CD4-positive, alpha-beta T cell treated with Interleukin-6 for 4 hours (primary cell): ENCODE measurements around the gene PCNX2.
"Not testable (repeated sequence)": the region's sequence is repeated elsewhere in the genome, so short reads cannot be mapped to it uniquely, and the experiment has no call there.

Source experiments
- DNase-seq: peaks from one replicate; pipeline ENCODE4 v3.0.0-alpha.2; 2020; ENCODE audit warnings: mixed read lengths

The PCNX2 gene

DNA sequence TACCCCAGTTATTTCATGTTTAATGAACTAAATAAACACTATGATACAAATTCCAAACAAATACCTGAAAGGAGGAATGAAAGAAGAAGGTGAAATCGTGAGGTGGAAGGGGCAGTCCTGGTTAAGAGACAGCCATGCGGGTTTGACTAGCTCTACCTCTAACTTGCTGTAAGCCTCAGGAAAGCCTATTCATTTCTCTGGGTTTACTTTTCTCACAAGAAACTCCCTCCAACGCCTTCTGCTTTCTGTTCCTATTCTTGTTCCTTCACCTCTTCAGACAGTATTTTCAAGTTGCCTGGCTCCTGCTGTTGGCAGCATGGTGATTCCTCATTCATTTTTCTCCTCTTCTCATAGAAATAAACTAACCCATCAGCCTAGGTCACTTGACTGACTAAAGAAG is 252.7 kb downstream of the PCNX2 start:
- DNase-seq, result no peak

- no peak for DNase-seq
These were observed 255.0 kb downstream of the PCNX2 start for GRCh38 chr1:233040494-233040893.

GRCh38 chr1:233038581-233038980 is 256.9 kb downstream of the PCNX2 start:
- DNase-seq, result no peak

DNA sequence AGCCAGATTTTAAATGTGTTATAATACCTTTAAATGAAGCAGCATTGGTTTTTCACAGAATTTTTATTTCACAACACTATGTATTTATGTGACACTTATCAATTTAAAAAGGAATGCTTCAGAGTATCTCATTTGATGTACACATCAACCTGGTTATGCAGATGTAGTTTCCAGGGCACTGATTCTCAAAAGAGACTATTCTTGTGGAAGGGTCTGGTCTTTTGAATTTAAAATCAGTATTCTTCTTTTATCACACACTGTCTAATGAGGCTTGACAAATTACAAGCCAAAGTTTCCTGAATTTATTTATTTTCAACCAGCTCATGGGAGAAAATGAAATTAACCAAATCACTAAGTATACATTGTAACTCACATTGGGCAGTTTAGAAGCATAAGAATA is 257.7 kb downstream of the PCNX2 start:
- no peak for DNase-seq

GRCh38 chr1:233034836-233035235 is 260.7 kb downstream of the PCNX2 start:
- no peak for DNase-seq

GRCh38 chr1:233033361-233033760 is 262.2 kb downstream of the PCNX2 start:
- no peak for DNase-seq

- no peak for DNase-seq
These were observed 262.6 kb downstream of the PCNX2 start for GRCh38 chr1:233032916-233033315.

- DNase-seq, result no peak
These were observed 264.0 kb downstream of the PCNX2 start for GRCh38 chr1:233031521-233031920.

GRCh38 chr1:233027046-233027445 is 268.5 kb downstream of the PCNX2 start:
- DNase-seq, result no peak

GRCh38 chr1:233025567-233025966 is 270.0 kb downstream of the PCNX2 start:
- DNase-seq, result no peak

- DNase-seq, result peak; percentile 23
These were observed 270.4 kb downstream of the PCNX2 start for GRCh38 chr1:233025157-233025556.

DNA sequence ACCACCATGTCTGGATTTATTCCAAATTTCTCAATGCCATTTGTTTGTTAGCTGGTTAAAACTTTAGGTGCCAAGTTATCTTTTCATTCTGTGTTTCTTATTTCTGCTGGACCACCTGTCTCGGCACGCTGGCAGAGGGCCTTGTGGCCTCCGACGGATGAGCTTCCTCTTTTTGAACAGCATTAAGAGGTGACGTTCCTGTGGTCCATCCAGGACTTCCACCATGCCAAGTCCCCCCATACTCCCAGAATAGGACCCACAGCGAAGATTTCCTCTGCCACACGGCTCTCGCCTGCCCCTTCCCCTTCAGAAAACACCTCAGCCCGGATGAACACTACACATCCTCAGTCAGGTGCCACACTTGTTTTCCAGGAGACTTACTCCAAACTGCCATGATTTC is 271.3 kb downstream of the PCNX2 start:
- no peak for DNase-seq

DNA sequence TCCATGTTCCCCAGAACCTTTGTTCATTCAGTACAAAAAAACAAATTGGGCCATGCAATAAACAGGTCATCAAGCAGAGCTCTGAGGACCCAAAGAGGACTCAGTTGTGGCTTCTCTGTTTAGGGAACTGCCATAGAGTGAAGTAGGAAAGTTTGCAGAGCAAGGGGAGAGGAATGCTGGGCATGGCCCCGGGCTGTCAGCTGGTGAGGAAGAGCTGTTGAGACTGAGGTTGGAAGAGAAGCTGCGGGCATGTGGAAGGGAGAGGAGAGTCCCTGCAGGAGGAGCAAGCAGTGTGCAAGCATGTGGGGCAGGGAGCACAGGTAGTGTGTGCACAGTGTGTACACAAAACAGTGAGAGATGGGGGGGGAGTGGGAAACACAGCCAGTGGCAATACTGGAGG is 273.3 kb downstream of the PCNX2 start:
- DNase-seq, result no peak

GRCh38 chr1:233020426-233020825 is 275.1 kb downstream of the PCNX2 start:
- DNase-seq, result no peak

DNA sequence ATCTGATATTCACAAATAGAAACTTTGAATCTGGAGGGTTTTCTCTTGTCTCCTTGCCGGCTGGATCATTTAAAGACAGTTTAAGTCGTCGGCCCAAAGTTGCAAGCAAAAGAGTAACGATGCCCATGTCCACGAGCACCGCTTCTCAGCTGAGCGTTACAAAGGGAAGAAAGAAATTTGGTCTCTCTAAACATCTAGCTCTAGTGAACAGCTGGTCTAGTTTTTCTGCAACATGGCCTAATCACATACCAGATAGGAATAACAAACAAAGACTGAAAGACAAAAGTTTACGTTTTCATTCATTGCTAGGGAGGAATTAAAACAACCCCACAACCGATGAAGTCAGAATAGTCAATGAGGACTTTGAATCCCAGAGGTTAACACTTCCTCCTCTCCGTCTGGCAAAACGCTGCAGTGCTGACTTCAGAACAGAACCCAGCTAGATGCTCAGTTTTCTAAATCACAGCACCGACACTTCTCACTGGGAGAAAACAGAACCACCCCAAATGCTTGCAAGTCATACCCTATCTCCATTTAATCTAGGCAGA is 275.7 kb downstream of the PCNX2 start:
- no peak for DNase-seq

- no peak for DNase-seq
These were observed 276.4 kb downstream of the PCNX2 start for GRCh38 chr1:233019083-233019482.

GRCh38 chr1:233016798-233017197 is 278.7 kb downstream of the PCNX2 start:
- DNase-seq, result no peak

DNA sequence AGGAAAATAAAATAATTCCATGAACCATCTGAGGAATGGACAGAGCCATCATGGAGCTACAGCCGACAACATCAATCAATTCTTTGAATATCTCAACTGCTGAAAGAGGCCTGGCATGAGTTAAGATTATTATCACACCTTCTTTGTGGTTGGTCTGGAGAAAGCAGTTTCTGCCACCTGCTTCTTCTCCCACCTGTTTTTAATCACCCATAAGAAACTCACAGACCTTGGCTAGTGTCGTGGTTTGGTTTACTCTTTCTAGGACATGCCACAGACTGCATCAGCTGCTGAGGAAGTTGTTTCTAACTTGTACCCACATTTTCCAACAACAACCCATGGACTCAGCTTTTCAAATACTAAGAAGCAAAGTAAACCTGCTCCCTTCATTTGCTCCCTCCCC is 279.6 kb downstream of the PCNX2 start:
- no peak for DNase-seq

DNA sequence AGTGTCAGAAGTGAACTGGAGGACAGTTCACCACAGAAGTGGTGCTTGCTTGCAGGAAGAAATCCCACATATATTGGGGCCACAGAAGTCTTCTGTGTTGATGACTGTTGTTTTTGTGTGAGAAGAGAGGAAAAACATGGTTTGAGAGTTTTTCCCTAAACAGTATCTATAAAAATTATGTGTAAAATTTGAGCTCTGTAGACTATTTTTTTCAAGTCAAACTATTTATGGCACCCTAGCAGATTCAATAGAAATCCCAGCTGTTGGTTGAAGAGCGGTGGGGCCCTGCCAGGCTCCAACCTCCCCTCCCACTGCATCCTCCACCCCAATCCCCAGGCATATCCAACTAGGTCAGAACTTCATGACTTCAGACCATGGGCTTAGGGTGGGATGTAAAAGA is 283.5 kb downstream of the PCNX2 start:
- no peak for DNase-seq

- DNase-seq, result no peak
These were observed 285.4 kb downstream of the PCNX2 start for GRCh38 chr1:233010146-233010545.

DNA sequence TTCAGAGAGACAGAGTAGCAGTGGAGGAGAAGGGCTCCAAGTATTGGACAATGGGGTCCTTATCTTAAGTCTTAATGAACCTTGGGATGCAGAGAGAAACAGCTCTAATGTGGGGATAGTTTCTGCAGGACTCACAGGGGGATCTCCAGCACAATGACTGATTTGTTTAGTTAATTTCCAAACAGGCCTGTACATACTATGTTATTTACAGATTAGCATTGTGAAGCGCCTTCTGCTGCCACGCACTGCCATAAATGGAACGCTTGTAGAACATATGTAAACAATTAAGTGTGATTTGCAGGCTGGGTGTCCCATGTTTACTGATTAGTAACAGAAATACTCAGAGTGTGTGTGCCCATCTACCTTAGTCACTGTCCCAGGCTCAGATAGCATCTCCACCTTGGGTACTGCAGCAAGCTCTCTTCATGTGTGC is 289.0 kb downstream of the PCNX2 start:
- DNase-seq, result no peak

- no peak for DNase-seq
These were observed 289.4 kb downstream of the PCNX2 start for GRCh38 chr1:233006108-233006507.

DNA sequence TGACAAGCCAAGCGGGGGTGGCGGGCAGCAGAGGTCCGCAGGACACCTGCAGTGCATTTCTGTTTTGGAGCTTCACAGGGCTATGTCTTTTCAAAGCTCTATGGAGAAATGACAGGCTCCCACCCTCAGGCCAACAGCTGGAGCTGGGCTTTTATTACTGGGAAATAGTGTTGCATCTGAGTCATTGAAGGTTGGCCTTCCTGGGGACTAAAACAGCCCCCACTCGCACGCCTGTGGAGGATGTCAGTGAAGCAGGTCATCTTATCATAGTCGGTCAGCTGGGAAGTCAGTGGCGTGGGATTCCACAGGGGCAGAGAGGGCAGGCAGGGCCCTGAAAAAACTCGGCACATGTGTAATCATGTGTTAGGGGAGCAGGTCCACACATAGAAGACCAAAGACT is 289.8 kb downstream of the PCNX2 start:
- DNase-seq, result no peak

DNA sequence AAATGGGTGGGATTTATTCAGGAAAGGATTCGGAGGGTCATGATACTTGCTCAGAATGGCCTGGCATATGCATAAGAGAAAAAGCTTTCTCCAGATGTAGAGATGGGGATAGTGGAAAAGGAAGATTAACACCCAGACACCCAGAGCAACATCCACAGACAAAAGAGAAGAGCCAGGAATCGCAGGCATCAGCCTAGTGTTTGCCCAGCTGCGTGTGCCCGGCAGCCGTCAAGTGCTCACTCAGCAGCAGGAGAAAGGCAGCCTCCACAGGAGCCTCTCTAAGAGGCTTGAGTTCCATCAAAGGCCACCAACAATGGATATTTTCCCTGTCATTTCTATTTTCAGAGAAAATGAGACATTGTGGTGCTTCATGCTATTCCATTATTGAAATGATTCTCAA is 290.4 kb downstream of the PCNX2 start:
- DNase-seq, result no peak

DNA sequence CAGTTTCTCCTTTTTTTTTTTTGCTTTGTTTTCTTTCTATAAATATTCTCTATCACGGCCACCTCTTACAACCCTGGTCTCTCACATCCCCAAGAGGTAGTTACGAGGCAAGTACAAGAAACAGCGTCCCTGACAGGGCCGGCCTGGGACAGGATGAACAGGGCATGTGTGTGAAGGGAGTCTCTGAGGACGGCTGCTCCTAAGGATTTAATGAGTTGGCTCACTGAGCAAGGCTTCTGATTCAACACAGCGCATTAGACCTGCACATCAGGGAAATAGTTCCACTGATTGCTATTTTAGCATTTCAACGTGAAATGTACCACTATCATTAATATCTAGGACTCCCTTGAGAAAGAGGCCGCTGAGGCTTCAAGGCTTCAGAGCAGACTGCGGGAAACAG is 291.1 kb downstream of the PCNX2 start:
- DNase-seq, result no peak

DNA sequence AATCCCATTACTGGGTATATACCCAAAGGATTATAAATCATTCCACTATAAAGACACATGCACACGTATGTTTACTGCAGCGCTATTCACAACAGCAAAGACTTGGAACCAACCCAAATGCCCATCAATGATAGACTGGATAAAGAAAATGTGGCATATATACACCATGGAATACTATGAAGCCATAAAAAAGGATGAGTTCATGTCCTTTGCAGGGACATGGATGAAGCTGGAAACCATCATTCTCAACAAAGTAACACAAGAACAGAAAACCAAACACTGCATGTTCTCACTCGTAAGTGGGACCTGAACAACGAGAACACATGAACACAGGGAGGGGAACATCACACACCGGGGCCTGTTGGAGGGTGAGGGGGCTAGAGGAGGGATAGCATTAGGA is 291.9 kb downstream of the PCNX2 start:
- not testable (repeated sequence) for DNase-seq
